Measurements from ENCODE around the gene GPD1L. TPM values are rescaled to one million over a fixed set of nuclear protein-coding genes. Genes with fewer than 3 reads are reported as not detected.

The GPD1L gene
- total RNA-seq, 1 donor from 2014 or later: 13.0 TPM

- peaks cover 4% of the 10 kb centered on the region for H3K4me1 Mint-ChIP-seq (ENCODE audit: low read depth)
- no peaks in the 10 kb centered on the region for H3K9me3 Mint-ChIP-seq (ENCODE audit: low read depth)
- no peak for TF ChIP-seq CTCF (IDR thresholded peaks at IDR 0.05)
- DNase-seq (ENCODE audit: low spot score): no peak
- H3K4me3 Mint-ChIP-seq (ENCODE audit: unreplicated experiment): no peak overlapping the region
- no peaks in the 10 kb centered on the region for H3K36me3 Mint-ChIP-seq (ENCODE audit: low read depth)
- H3K27ac Mint-ChIP-seq (ENCODE audit: unreplicated experiment): no peak overlapping the region
- H3K27me3 Mint-ChIP-seq (ENCODE audit: low read depth): no peaks in the 10 kb centered on the region
Observed at GRCh38 chr3:32202496-32202895, 96.1 kb downstream of the GPD1L start.

- no peak overlapping the region for H3K4me3 Mint-ChIP-seq (ENCODE audit: unreplicated experiment)
- H3K27ac Mint-ChIP-seq (ENCODE audit: unreplicated experiment): no peak overlapping the region
- peaks cover 4% of the 10 kb centered on the region for H3K4me1 Mint-ChIP-seq (ENCODE audit: low read depth)
- no peaks in the 10 kb centered on the region for H3K27me3 Mint-ChIP-seq (ENCODE audit: low read depth)
- no peaks in the 10 kb centered on the region for H3K36me3 Mint-ChIP-seq (ENCODE audit: low read depth)
- H3K9me3 Mint-ChIP-seq (ENCODE audit: low read depth): no peaks in the 10 kb centered on the region
- DNase-seq (ENCODE audit: low spot score): no peak
- TF ChIP-seq CTCF (IDR thresholded peaks at IDR 0.05): no peak
Observed at GRCh38 chr3:32203854-32204253, 97.4 kb downstream of the GPD1L start.

- no peak for TF ChIP-seq CTCF (IDR thresholded peaks at IDR 0.05)
- Mint-ChIP-seq H3K9me3 (ENCODE audit: low read depth) (no peaks in the 10 kb centered on the region), H3K27ac (ENCODE audit: unreplicated experiment) (no peak overlapping the region), H3K27me3 (ENCODE audit: low read depth) (no peaks in the 10 kb centered on the region), H3K4me3 (ENCODE audit: unreplicated experiment) (no peak overlapping the region), H3K36me3 (ENCODE audit: low read depth) (no peaks in the 10 kb centered on the region), H3K4me1 (ENCODE audit: low read depth) (peaks cover 4% of the 10 kb centered on the region)
- DNase-seq (ENCODE audit: low spot score): no peak
Observed at GRCh38 chr3:32208447-32208846, 102.0 kb downstream of the GPD1L start.

GRCh38 chr3:32215185-32215584, 108.8 kb downstream of the GPD1L start:
- DNase-seq (ENCODE audit: low spot score): no peak
- Mint-ChIP-seq H3K27ac (ENCODE audit: unreplicated experiment) (no peak overlapping the region), H3K4me3 (ENCODE audit: unreplicated experiment) (no peak overlapping the region), H3K9me3 (ENCODE audit: low read depth) (peaks cover 8% of the 10 kb centered on the region), H3K36me3 (ENCODE audit: low read depth) (peaks cover 1% of the 10 kb centered on the region), H3K27me3 (ENCODE audit: low read depth) (no peaks in the 10 kb centered on the region), H3K4me1 (ENCODE audit: low read depth) (peaks cover 9% of the 10 kb centered on the region)
- no peak for TF ChIP-seq CTCF (IDR thresholded peaks at IDR 0.05)

GRCh38 chr3:32216172-32216783, 109.9 kb downstream of the GPD1L start:
- no peak for TF ChIP-seq CTCF (IDR thresholded peaks at IDR 0.05)
- DNase-seq (ENCODE audit: low spot score): no peak
- Mint-ChIP-seq H3K27me3 (ENCODE audit: low read depth) (no peaks in the 10 kb centered on the region), H3K36me3 (ENCODE audit: low read depth) (peaks cover 1% of the 10 kb centered on the region), H3K9me3 (ENCODE audit: low read depth) (peaks cover 8% of the 10 kb centered on the region), H3K27ac (ENCODE audit: unreplicated experiment) (no peak overlapping the region), H3K4me1 (ENCODE audit: low read depth) (peaks cover 13% of the 10 kb centered on the region), H3K4me3 (ENCODE audit: unreplicated experiment) (no peak overlapping the region)

Data from chondrocyte (in vitro differentiated cells).